A673 (cell line): ENCODE data around the gene ANKZF1. TPM values are rescaled to one million over a fixed set of nuclear protein-coding genes. Genes with fewer than 3 reads are reported as not detected.

ENCODE experiments used
- BruUV-seq: library from RNA; stranded (reverse); fragments of 400-500 nt; replicated peaks from 2 replicates; lab custom pipeline; 2021; lab: Mats Ljungman, UMichigan
- CTCF ChIA-PET: fragments of 300-600 bp; sonication (Branson Sonifier 250); formaldehyde crosslinking; loops from one replicate; lab custom pipeline; 2022; ENCODE audit warnings: antibody characterized with exemption; lab: Charles Lee
- POLR2A ChIA-PET: fragments of 300-600 bp; sonication (Branson Sonifier 250); formaldehyde crosslinking; loops from one replicate; lab custom pipeline; 2022; ENCODE audit warnings: antibody characterized with exemption; ENCODE audit not compliant: low non-redundant PET; lab: Charles Lee
- DNase-seq: peaks from one replicate; pipeline ENCODE4 v3.0.0-alpha.2; 2015; ENCODE audit warnings: low spot score
- H3K27ac ChIP-seq: fragments of 200-600 bp; sonication (generic); 2 replicates; pipeline ENCODE4 v1.5.1; 2016; ENCODE audit warnings: mixed run types, low read depth, mild to moderate bottlenecking, mixed read lengths, antibody characterized with exemption, low read length; ENCODE audit not compliant: poor library complexity, severe bottlenecking
- H3K27me3 ChIP-seq: fragments of 200-600 bp; sonication (generic); replicated peaks from 2 replicates; pipeline ENCODE4 v1.6.1; 2017; ENCODE audit warnings: mixed run types, low read depth, mild to moderate bottlenecking, mixed read lengths, antibody characterized with exemption, low read length; ENCODE audit not compliant: insufficient read depth, poor library complexity
- H3K36me3 ChIP-seq: fragments of 200-600 bp; sonication (generic); 2 replicates; pipeline ENCODE4 v1.6.1; 2016; ENCODE audit warnings: mixed run types, mild to moderate bottlenecking, mixed read lengths, antibody characterized with exemption, low read length; ENCODE audit not compliant: insufficient read depth, poor library complexity, severe bottlenecking
- H3K4me1 ChIP-seq: fragments of 200-600 bp; sonication (generic); 2 replicates; pipeline ENCODE4 v1.6.1; 2017; ENCODE audit warnings: mixed run types, mild to moderate bottlenecking, mixed read lengths, antibody characterized with exemption, low read length; ENCODE audit not compliant: insufficient read depth, poor library complexity, severe bottlenecking
- H3K4me3 ChIP-seq: fragments of 200-600 bp; sonication (generic); 2 replicates; pipeline ENCODE4 v1.5.1; 2016; ENCODE audit warnings: low read depth, mixed run types, mild to moderate bottlenecking, mixed read lengths, low read length; ENCODE audit not compliant: poor library complexity, severe bottlenecking
- H3K9me3 ChIP-seq: fragments of 200-600 bp; sonication (generic); 2 replicates; pipeline ENCODE4 v1.6.1; 2016; ENCODE audit warnings: mixed run types, low read depth, mild to moderate bottlenecking, mixed read lengths, antibody characterized with exemption, low read length; ENCODE audit not compliant: poor library complexity, severe bottlenecking
- EZH2 ChIP-seq: fragments of 200-600 bp; sonication (generic); IDR thresholded peaks from 2 replicates; pipeline ENCODE4 v1.6.1; 2017; ENCODE audit warnings: borderline replicate concordance, low read depth, mild to moderate bottlenecking, mixed read lengths, antibody characterized with exemption, low read length; ENCODE audit not compliant: poor library complexity, severe bottlenecking
- intact Hi-C: fragments of 100-400 bp; cut with micrococcal nuclease; formaldehyde crosslinking; loops from one replicate; pipeline ENCODE4 v1.10.0; 2022; ENCODE audit not compliant: unreplicated experiment
- total RNA-seq: library from RNA; stranded (reverse); gene quantifications from 2 replicates; pipeline ENCODE4 v1.2.3, GENCODE V29; 2021
- TF ChIP-seq, protein P1 (sequence below): fragments of 300-800, 200-600 bp; sonication (generic); conservative IDR thresholded peaks from 2 replicates; pipeline ENCODE4 v1.5.1; 2017; ENCODE audit warnings: low read depth, mild to moderate bottlenecking, antibody characterized with exemption, low read length, moderate library complexity, mixed read lengths

The ANKZF1 gene
- total RNA-seq, 1 experiment from 2014 or later: 30.6 TPM

DNA sequence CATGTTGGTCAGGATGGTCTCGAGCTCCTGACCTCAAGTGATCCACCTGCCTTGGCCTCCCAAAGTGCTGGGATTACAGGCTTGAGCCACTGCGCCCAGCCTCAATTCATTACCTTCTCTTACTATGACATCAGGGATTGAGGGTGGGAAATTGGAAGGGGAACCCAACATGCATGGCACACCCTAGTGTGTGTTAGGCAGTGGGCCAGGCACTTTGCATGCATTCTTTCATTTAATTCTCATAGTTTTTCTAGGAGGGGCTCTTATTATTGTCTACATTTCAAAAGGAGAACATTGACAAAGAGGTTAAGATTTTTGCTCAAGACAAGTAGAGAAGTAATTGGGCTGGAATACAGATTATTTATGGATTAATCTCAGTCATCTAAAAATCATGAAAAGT, 38.7 kb downstream of the ANKZF1 start:
- POLR2A ChIA-PET: no interaction called here
- H3K4me3 ChIP-seq: no peak overlapping the region
- BruUV-seq: no TSS peak

GRCh38 chr2:219269362-219270054, 39.9 kb downstream of the ANKZF1 start:
- Histone ChIP-seq H3K4me1 (no peaks in the 10 kb centered on the region), H3K36me3 (no peaks in the 10 kb centered on the region), H3K27ac (no peak overlapping the region), H3K27me3 (no peaks in the 10 kb centered on the region), H3K9me3 (no peaks in the 10 kb centered on the region), H3K4me3 (no peak overlapping the region)
- DNase-seq: no peak
- intact Hi-C loops: no loop called here
- POLR2A ChIA-PET: no interaction called here
- no TSS peak for BruUV-seq
- CTCF ChIA-PET: no interaction called here
- TF ChIP-seq, protein P1, sequence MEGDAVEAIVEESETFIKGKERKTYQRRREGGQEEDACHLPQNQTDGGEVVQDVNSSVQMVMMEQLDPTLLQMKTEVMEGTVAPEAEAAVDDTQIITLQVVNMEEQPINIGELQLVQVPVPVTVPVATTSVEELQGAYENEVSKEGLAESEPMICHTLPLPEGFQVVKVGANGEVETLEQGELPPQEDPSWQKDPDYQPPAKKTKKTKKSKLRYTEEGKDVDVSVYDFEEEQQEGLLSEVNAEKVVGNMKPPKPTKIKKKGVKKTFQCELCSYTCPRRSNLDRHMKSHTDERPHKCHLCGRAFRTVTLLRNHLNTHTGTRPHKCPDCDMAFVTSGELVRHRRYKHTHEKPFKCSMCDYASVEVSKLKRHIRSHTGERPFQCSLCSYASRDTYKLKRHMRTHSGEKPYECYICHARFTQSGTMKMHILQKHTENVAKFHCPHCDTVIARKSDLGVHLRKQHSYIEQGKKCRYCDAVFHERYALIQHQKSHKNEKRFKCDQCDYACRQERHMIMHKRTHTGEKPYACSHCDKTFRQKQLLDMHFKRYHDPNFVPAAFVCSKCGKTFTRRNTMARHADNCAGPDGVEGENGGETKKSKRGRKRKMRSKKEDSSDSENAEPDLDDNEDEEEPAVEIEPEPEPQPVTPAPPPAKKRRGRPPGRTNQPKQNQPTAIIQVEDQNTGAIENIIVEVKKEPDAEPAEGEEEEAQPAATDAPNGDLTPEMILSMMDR: no peak
- no peak for TF ChIP-seq EZH2

More for the DNA sequence above, 38.7 kb downstream of the ANKZF1 start:
- no peak for DNase-seq
- Histone ChIP-seq H3K36me3 (no peaks in the 10 kb centered on the region), H3K4me1 (no peaks in the 10 kb centered on the region), H3K27ac (no peak overlapping the region), H3K9me3 (no peaks in the 10 kb centered on the region), H3K27me3 (no peaks in the 10 kb centered on the region)
- no peak for TF ChIP-seq EZH2
- TF ChIP-seq, protein P1: no peak
- CTCF ChIA-PET: interaction anchor here (0.8 kb wide), 1 partner anchor 10 kb away, joined by 3 read pairs; no protein-coding TSS in a partner anchor
- intact Hi-C loops: no loop called here

DNA sequence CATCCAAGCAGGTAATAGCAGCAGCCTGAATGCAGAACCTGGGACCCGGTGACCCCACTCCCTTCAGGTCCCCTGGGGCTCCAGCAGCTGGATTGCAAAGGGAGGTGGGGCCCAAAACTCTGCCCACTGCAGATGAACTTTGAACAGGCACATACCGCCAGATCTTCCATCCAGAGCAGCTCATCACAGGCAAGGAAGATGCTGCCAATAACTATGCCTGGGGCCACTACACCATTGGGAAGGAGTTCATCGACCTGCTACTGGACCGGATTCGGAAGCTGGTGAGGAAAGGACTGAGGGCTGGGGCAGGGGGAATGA, 40.4 kb downstream of the ANKZF1 start:
- intact Hi-C loops: no loop called here
- no peaks in the 10 kb centered on the region for H3K9me3 ChIP-seq
- POLR2A ChIA-PET: no interaction called here
- TF ChIP-seq EZH2: no peak
- TF ChIP-seq, protein P1: no peak
- no peaks in the 10 kb centered on the region for H3K36me3 ChIP-seq
- DNase-seq: no peak
- H3K27me3 ChIP-seq: no peaks in the 10 kb centered on the region
- H3K4me1 ChIP-seq: no peaks in the 10 kb centered on the region
- no peak overlapping the region for H3K4me3 ChIP-seq
- no TSS peak for BruUV-seq
- CTCF ChIA-PET: no interaction called here
- H3K27ac ChIP-seq: no peak overlapping the region
